Immature natural killer cell (primary cell): ENCODE results near the gene MFAP2. TPM values are rescaled to one million over a fixed set of nuclear protein-coding genes. Genes with fewer than 3 reads are reported as not detected.
A peak's percentile ranks its signal among the peaks of the same experiment; 100 is the strongest.

Experiments used
- DNase-seq, 3 donors: peaks; one replicate each; pipeline ENCODE4 v3.0.0; 2022; ENCODE audit warnings: mixed read lengths in 1 of 3
- H3K27ac Mint-ChIP-seq, 6 donors: one replicate each; pipeline ENCODE4 v1.8.0; 2020; ENCODE audit warnings: mixed read lengths in 6 of 6, mild to moderate bottlenecking in 5 of 6, inconsistent platforms in 4 of 6, moderate library complexity in 3 of 6
- H3K27me3 Mint-ChIP-seq, 3 donors: one replicate each; pipeline ENCODE4 v1.8.0; 2020 to 2021; ENCODE audit warnings: low read depth in 3 of 3, mild to moderate bottlenecking in 3 of 3, mixed read lengths in 3 of 3, moderate library complexity in 3 of 3, inconsistent platforms in 1 of 3
- H3K36me3 Mint-ChIP-seq, 3 donors: one replicate each; pipeline ENCODE4 v1.8.0; 2020; ENCODE audit warnings: mixed read lengths in 3 of 3, inconsistent platforms in 2 of 3, mild to moderate bottlenecking in 2 of 3
- H3K4me1 Mint-ChIP-seq, 2 donors: one replicate each; pipeline ENCODE4 v1.8.0; 2020; ENCODE audit warnings: inconsistent platforms in 2 of 2, mild to moderate bottlenecking in 2 of 2, mixed read lengths in 2 of 2, moderate library complexity in 1 of 2
- H3K4me3 Mint-ChIP-seq, 5 donors: one replicate each; pipeline ENCODE4 v1.8.0; 2020; ENCODE audit warnings: mild to moderate bottlenecking in 5 of 5, mixed read lengths in 5 of 5, inconsistent platforms in 3 of 5, moderate library complexity in 3 of 5
- H3K9me3 Mint-ChIP-seq, 6 donors: one replicate each; pipeline ENCODE4 v1.8.0; 2020; ENCODE audit warnings: mild to moderate bottlenecking in 6 of 6, mixed read lengths in 6 of 6, inconsistent platforms in 4 of 6, moderate library complexity in 3 of 6
- polyA plus RNA-seq, 3 donors: library from polyadenylated mRNA; unstranded; fragments of 300-500 nt; fragmentation: Illumina TruSeq; gene quantifications; one replicate each; pipeline ENCODE4 v1.2.3, GENCODE V29; 2021

Gene MFAP2, protein sequence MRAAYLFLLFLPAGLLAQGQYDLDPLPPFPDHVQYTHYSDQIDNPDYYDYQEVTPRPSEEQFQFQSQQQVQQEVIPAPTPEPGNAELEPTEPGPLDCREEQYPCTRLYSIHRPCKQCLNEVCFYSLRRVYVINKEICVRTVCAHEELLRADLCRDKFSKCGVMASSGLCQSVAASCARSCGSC
- polyA plus RNA-seq = not detected

DNA sequence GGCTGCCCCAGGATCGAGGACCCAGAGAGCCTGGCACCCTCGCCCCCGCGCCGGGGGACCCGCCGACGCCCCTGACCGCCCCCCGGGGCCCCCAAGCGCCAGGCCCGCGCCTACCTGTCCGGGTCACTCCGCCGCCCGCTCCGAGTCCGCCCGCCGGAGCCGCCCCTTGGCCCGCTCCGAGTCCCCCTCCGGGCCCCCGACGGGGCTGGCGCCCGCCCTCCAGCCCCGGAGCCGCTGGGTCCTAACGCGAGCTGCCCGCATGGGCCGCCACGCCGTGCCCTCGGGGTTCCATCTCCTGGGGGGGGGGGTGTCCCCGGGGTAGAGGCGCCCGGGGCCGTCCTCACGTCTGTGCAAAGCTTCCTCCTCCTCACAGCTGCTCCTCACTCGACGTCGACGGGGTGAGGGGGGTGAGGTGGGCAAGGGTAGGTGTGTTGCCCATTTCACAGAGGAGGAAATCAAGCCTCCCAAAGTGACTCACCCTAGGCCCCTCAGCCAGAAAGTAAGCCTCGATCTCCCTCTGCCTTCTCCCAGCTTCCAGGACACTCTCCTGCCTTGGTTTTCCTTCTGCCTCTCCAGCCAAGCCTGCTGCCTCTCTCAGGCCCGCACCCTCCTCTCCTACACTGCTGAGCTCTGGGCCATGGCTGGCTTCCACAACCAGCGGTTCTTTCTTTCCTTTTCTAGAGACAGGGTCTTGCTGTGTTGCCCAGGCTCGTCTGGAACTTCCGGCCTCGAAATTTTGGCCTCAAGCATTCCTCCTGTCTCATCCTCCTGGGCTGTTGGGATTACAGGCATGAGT, at the start of gene MFAP2:
Gene MFAP2 (minus strand): TSS at position 148 of the 796 bp plus-strand sequence. CDS start 2,347 bp downstream, outside the sequence.
- peaks cover 8 to 11% of the 10 kb centered on the region in 2 donors for H3K4me1 Mint-ChIP-seq
- no peaks in the 10 kb centered on the region for H3K9me3 Mint-ChIP-seq
- DNase-seq = no peak

DNA sequence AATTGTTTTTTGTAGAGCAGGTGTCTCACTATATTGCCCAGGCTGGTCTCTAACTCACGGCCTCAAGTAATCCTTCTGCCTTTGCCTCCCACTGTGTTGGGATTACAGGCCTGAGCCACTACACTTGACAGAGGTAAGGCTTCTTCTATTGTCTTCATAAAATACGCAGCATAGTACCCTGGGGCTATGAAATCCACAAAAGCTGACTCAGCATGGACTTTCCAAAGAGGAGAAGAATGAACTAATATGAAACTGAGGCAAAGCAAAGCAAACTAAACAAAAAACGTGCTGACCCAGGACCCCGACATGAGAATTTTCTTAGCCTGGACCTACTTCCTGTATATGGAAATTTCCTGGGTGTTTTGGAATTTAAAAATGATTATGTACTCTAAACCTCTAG, 49.8 kb upstream of the MFAP2 start:
- Mint-ChIP-seq H3K9me3 (no peaks in the 10 kb centered on the region), H3K36me3 (peaks cover 4 to 29% (median 12%) of the 10 kb centered on the region in 3 donors), H3K27me3 (no peaks in the 10 kb centered on the region), H3K4me1 (peaks cover 0 to 1% of the 10 kb centered on the region in 2 donors), H3K4me3 (no peak overlapping the region), H3K27ac (peak overlapping the region in 1 of 6 donors; percentile 31)
- no peak for DNase-seq

More for the DNA sequence above, at the start of gene MFAP2:
- Mint-ChIP-seq H3K27ac (no peak within 1 kb of the TSS), H3K4me3 (peak within 1 kb of the TSS; percentile 51 to 84 (median 71)), H3K27me3 (peaks cover 3 to 14% (median 8%) of the 10 kb centered on the region in 3 donors), H3K36me3 (peaks cover 0 to 5% (median under 1%) of the 10 kb centered on the region in 3 donors)

DNA sequence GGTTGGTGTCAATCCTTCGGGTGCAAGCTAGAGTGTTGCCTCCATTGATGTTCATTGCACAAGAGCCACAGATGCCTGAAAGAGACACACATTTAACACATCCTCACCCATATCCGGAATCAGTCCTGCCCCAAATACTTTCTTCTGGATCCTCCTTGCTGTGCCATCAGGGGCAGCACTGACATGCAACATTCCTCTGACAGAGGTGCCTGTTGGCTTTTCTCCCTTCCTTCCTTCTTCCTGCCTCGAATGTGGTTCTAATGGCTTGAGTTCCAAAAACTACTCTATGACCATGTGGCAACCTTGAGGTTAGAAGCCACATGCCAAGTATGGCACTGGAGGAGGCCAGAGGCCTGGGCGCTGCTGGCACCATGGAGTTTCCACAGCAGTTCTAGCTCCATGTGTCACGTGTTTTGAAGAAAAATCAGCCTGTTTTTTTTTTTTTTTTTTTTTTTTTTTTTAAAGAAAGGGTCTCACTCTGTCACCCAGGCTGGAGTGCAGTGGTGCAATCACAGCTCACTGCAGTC, 48.3 kb upstream of the MFAP2 start:
- Mint-ChIP-seq H3K4me3 (no peak overlapping the region), H3K27me3 (no peaks in the 10 kb centered on the region), H3K36me3 (peaks cover 4 to 35% (median 12%) of the 10 kb centered on the region in 3 donors), H3K27ac (peak overlapping the region in 1 of 6 donors; percentile 5), H3K9me3 (no peaks in the 10 kb centered on the region), H3K4me1 (peaks cover 0 to 1% of the 10 kb centered on the region in 2 donors)
- DNase-seq = no peak

DNA sequence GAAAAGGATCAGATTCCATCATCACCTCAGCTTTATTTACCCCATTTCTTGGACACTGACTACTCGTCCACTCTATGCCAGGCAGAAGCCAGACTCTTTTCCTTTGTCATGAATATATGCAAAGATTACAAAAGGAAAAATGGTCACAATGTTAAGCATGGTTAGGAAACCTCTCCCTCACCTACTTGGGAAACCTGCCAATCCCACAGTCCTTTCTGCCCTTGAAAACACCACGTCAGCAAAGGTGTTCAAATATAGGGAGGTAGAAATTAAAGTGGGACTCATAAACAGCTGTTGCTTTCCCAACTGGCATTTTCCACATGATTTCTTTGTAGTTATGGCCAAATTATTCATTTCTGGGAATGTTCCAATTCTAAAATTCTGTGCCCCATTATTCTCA, 47.5 kb upstream of the MFAP2 start:
- H3K9me3 Mint-ChIP-seq = no peaks in the 10 kb centered on the region
- no peak for DNase-seq
- H3K4me3 Mint-ChIP-seq = no peak overlapping the region
- H3K27ac Mint-ChIP-seq = peak overlapping the region in 1 of 6 donors; percentile 23
- peaks cover 0 to 2% (median 0%) of the 10 kb centered on the region in 3 donors for H3K27me3 Mint-ChIP-seq
- peaks cover 6 to 40% (median 12%) of the 10 kb centered on the region in 3 donors for H3K36me3 Mint-ChIP-seq
- peaks cover 0 to 1% of the 10 kb centered on the region in 2 donors for H3K4me1 Mint-ChIP-seq

DNA sequence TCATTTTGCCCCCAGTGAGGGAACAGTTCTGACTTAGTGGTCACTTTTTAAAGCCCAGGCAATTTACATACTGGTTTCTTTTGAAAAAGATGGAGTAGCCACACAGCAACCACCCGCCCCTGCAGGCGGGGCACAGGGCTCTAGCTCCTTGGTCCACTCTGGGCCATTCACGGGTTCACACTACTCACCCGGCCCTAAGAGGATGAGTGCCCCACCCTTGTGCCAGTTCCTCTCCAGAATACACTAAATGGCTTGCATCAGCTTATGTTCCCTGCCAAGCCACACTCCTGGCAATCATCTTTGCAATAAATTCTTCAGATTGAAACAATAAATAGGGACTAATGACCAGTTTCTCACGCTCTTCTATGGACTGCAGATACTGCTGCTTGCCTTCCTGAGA, 47.0 kb upstream of the MFAP2 start:
- Mint-ChIP-seq H3K4me1 (peaks cover 0 to 1% of the 10 kb centered on the region in 2 donors), H3K27me3 (peaks cover 0 to 2% (median 0%) of the 10 kb centered on the region in 3 donors), H3K9me3 (no peaks in the 10 kb centered on the region), H3K27ac (no peak overlapping the region), H3K4me3 (no peak overlapping the region), H3K36me3 (peaks cover 7 to 40% (median 12%) of the 10 kb centered on the region in 3 donors)
- DNase-seq = no peak

DNA sequence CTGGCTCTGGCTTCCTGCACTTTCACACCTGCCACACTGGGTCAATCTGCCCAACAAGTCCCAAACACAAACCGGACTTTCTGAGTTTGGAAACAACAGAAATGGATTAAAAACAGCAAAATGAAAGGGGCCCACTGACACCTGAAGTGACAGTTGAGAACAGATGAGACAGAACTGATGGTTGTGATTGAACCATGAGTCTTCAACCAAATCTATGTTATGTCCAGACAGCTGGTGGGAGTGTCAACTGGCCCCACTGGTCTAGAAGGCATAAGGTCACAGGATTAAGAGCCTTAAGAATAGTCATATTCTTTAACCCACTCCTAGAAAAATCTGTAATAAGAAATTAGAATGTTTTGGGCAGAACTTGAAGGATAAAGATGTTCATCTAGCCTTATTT, 44.3 kb upstream of the MFAP2 start:
- H3K36me3 Mint-ChIP-seq = peaks cover 7 to 50% (median 12%) of the 10 kb centered on the region in 3 donors
- H3K27me3 Mint-ChIP-seq = peaks cover 0 to 3% (median 2%) of the 10 kb centered on the region in 3 donors
- no peak overlapping the region for H3K4me3 Mint-ChIP-seq
- H3K4me1 Mint-ChIP-seq = peaks cover 0 to 1% of the 10 kb centered on the region in 2 donors
- peak overlapping the region in 1 of 6 donors; percentile 9 for H3K27ac Mint-ChIP-seq
- DNase-seq = no peak
- H3K9me3 Mint-ChIP-seq = no peaks in the 10 kb centered on the region

DNA sequence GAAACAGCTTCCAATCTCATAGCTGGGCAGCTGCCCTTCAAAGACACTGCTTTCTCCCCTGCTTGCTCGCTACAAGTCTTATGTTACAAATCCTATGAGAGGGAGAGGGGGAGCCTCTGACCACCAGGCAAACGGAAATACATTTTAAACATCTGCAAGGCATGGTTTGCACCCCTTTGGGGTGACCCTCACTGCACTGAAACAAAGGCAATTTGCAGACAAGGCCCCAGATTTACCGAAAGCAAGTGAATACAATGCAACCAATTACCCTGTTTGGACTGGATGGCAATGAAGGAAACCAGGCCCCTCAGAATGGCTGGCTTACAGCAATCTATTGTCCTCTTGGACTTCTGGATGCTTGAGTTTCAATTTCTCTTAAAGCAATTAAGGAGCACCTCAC, 43.2 kb upstream of the MFAP2 start:
- DNase-seq = no peak
- Mint-ChIP-seq H3K36me3 (peaks cover 7 to 58% (median 20%) of the 10 kb centered on the region in 3 donors), H3K27ac (peak overlapping the region in 1 of 6 donors; percentile 57), H3K9me3 (no peaks in the 10 kb centered on the region), H3K4me3 (no peak overlapping the region), H3K27me3 (peaks cover 0 to 3% (median 2%) of the 10 kb centered on the region in 3 donors), H3K4me1 (peaks cover 1 to 8% of the 10 kb centered on the region in 2 donors)

DNA sequence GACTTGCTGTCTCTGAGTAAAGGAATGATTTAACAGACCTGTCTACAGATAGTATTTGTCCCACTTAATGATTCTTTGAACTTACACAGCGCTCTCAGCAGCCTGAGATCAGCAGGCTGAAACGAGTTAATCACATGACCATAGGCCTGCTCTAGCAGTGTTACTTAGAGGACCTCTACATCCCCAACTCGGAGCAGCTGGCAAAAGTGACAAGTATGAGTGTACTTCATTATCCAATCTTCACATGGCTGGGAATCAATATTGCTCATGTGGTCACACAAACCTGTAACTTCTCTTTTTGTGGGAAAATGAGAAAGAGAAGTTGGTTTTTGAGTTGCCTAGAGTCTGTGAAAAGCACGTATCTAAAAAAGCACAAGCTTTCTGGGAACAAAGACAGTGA, 42.7 kb upstream of the MFAP2 start:
- H3K27me3 Mint-ChIP-seq = peaks cover 0 to 3% (median 2%) of the 10 kb centered on the region in 3 donors
- H3K9me3 Mint-ChIP-seq = no peaks in the 10 kb centered on the region
- H3K36me3 Mint-ChIP-seq = peaks cover 2 to 55% (median 15%) of the 10 kb centered on the region in 3 donors
- no peak for DNase-seq
- no peak overlapping the region for H3K27ac Mint-ChIP-seq
- peaks cover 0 to 8% of the 10 kb centered on the region in 2 donors for H3K4me1 Mint-ChIP-seq
- H3K4me3 Mint-ChIP-seq = no peak overlapping the region

DNA sequence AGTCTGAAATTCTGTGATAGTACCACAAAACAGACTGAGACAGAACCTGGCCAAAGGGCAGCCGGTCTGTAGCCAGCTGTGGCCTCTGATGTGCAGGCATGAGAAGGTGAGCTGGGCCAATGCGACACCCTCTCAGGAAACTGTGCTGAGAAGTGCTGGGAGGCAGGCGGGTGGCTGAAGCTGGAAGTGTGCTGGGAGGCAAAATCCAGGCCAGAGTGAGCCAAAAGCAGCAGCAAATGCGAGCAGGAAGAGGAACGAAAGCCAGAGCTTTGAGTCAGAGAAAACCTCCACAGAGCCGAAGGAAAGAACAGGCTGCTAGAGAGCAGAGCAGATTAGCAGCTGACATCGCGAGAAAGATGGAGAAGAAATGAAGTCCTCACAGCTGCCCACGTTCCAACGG, 41.5 kb upstream of the MFAP2 start:
- Mint-ChIP-seq H3K4me1 (peaks cover 0 to 8% of the 10 kb centered on the region in 2 donors), H3K27ac (peak overlapping the region in 1 of 6 donors; percentile 36), H3K9me3 (no peaks in the 10 kb centered on the region), H3K27me3 (peaks cover 0 to 3% (median 2%) of the 10 kb centered on the region in 3 donors), H3K4me3 (no peak overlapping the region), H3K36me3 (peaks cover 2 to 46% (median 9%) of the 10 kb centered on the region in 3 donors)
- DNase-seq = no peak

DNA sequence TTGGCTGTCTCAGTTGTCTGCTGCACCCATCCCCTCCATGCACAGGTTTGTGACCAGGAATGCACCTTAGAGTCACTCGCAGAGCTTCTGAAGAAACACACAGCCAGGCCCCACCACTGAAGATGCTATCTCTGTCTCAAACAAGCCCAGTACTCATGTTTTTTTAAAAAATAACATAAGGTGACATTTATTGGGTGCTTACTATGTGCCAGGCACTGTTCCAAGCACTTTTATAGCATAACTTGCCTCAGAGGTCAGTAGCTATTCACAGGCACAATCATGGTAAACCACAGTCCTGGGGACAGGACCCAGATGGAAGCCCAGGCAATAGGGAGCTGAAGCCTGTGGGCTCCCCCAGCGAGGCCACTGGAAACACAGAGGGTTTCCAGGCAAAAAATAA, 40.1 kb upstream of the MFAP2 start:
- H3K27ac Mint-ChIP-seq = peak overlapping the region in 1 of 6 donors; percentile 19
- no peak for DNase-seq
- no peak overlapping the region for H3K4me3 Mint-ChIP-seq
- H3K36me3 Mint-ChIP-seq = peaks cover 5 to 45% (median 9%) of the 10 kb centered on the region in 3 donors
- H3K9me3 Mint-ChIP-seq = no peaks in the 10 kb centered on the region
- H3K27me3 Mint-ChIP-seq = peaks cover 0 to 3% (median 2%) of the 10 kb centered on the region in 3 donors
- peaks cover 0 to 8% of the 10 kb centered on the region in 2 donors for H3K4me1 Mint-ChIP-seq

DNA sequence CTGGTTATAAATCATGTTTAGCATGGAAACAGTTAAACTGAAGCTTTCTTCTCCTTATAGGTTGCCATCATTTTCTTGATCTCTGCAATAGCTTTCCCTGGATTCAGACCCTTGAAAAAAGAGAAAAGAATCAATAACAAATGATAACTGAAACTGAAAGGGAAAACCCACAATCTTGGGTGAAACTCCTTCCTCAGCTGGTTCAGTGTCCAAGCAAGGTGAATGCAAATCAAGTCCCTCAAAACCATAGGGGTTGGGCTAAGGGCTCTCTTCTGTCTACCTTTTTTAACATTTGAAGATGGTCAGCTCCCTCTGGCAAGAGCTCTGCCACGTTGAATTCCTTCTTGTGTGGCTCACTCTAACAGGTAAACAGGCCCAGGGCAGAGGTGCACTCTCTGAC, 38.4 kb upstream of the MFAP2 start:
- peak overlapping the region in 4 of 6 donors; percentile 38 to 73 (median 42) for H3K27ac Mint-ChIP-seq
- peaks cover 0 to 3% (median 2%) of the 10 kb centered on the region in 3 donors for H3K27me3 Mint-ChIP-seq
- no peak for DNase-seq
- no peak overlapping the region for H3K4me3 Mint-ChIP-seq
- peaks cover 0 to 8% of the 10 kb centered on the region in 2 donors for H3K4me1 Mint-ChIP-seq
- H3K9me3 Mint-ChIP-seq = no peaks in the 10 kb centered on the region
- peaks cover 5 to 40% (median 9%) of the 10 kb centered on the region in 3 donors for H3K36me3 Mint-ChIP-seq

DNA sequence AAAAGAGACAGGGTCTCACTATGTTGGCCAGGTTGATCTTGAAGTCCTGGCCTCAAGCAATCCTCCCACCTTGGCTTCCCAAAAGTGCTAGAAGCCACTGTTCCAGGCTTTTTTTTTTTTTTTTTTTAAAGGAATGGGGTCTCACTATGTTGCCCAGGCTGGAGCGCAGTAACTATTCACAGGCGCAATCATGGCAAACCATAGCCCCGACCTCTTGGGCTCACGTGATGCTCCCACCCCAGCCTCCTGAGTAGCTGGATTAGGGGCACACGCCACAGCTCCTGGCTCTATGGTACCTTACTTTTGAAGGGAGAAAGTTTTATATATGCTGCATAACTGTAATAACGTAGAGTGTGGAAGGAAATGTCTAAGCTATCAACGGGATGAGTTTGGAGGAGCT, 37.0 kb upstream of the MFAP2 start:
- Mint-ChIP-seq H3K36me3 (peaks cover 3 to 29% (median 9%) of the 10 kb centered on the region in 3 donors), H3K4me3 (no peak overlapping the region), H3K4me1 (peaks cover 0 to 8% of the 10 kb centered on the region in 2 donors), H3K27me3 (peaks cover 0 to 3% (median 0%) of the 10 kb centered on the region in 3 donors), H3K9me3 (no peaks in the 10 kb centered on the region), H3K27ac (no peak overlapping the region)
- DNase-seq = no peak

DNA sequence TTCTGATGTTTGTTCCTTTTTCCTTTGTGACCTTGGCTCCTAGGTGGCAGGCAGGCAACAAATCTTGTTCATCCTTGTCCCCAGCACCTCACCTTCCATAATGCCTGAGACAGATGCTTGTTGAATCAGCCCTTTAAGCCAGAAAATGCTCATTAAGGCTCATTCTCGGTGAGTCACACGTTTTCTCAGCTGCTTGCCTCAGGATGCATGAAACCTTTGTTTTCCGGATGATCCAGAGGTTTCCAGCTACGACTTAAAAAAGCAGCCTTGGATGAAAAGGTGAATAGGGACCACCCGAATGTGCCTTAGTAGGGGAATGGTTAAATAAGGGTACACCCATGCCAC, 35.9 kb upstream of the MFAP2 start:
- H3K4me3 Mint-ChIP-seq = no peak overlapping the region

More for the DNA sequence above, 35.9 kb upstream of the MFAP2 start:
- Mint-ChIP-seq H3K27ac (no peak overlapping the region), H3K36me3 (peaks cover 3 to 22% (median 9%) of the 10 kb centered on the region in 3 donors), H3K9me3 (no peaks in the 10 kb centered on the region), H3K27me3 (peaks cover 0 to 3% (median 0%) of the 10 kb centered on the region in 3 donors), H3K4me1 (peaks cover 3 to 13% of the 10 kb centered on the region in 2 donors)
- no peak for DNase-seq
